ENCODE measurements around the gene RING1.

Gene RING1

DNA sequence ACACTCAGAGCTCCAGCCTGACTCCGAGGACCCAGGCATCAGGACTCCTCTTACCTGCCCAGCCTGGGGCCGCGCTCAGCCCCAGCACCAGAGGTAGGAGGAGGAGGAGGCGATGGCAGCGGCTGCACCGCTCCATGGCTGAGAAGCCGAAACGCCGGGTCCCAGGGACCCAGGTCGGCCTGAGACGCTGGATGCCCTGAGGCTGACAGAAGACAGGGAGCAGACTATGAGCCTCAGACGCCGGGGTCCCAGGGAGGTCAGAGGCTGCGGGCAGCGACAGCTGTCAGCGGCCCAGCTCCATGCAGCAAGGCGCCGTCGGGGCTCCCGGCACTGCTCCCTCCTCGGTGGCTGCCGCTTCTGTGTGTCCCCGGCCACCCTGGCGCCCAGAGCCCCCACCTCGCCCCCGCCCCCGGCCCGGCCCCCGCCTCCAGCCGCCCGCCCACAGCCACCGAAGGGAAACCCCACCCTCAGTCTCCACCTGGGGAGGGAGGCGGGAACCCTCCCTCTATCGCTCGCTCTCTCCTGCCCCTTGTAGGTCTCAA lies 16.1 kb upstream of the RING1 start, which contains the start of gene COL11A2:
Gene COL11A2 (minus strand): TSS at position 363 of the 542 bp plus-strand sequence. CDS start 227 bp downstream, at position 136.
- DNase-seq: peak in 1 of 56 donors; percentile 18

DNA sequence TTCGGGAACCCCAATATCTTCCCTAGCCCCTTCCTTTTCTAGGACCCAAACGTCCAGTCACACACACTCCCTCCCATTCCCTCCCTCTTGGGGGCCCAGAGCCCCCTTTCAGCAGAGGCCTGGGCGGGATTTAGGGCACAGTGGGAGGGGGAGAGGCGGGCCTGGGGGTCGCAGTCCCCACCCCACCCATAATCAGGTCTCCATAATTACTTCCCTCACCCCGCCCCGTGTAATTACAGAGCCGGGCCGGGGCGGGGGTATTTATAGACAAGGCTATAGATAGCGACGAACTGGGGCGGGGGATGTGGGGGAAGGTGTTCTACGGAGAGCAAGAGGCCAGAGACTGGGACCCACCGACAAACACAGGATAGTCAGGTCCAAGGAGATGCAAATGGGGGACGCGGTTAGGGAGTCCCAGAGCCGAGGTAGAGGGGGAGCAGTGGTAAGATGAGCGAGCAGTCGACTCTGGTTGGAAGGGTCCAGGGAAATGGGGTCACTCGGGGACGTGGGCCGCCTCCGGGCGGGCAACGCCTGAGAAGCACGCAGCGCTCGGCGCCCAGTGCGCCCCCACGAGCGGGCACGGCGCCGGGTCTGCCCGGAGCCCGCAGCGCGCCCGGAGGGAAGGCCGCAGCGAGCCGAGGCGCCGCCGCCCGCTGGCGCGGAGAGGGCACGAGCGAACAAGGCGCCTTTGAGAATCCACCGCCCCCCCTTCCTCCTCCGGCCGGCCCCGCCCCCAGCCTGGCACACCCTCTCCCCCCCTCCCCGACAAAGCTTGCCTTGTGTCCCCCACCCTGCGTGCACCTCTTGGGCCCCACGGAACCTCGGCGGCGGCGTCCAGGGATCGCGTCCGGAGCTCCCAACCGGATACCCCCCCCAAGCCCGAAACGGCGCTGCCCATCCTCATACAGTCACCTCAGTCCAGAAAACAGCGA lies 15.4 kb upstream of the RING1 start:
- DNase-seq: peak in 51 of 56 donors; percentile 24 to 86 (median 72)

DNA sequence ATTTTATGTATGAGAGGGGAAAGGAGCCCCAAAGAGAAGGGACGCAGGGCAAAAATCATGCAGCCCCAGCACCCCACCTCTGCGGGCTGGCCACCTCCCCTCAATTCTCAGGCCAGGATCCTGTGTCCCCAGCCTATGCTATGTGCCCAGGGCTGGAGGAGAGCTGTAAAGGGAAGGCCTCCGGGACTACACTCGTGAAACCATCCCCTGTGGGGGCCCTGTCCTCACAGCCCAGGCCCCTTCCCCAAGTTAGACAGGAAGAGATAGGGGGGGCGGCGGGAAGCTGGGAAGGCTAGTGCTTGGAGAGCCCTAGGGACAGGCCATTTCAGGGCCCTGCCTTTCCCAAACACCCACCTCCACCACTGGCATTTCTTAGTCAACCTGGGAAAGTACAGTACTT lies 14.7 kb upstream of the RING1 start:
- peak in 2 of 56 donors; percentile 40 to 41 for DNase-seq

DNA sequence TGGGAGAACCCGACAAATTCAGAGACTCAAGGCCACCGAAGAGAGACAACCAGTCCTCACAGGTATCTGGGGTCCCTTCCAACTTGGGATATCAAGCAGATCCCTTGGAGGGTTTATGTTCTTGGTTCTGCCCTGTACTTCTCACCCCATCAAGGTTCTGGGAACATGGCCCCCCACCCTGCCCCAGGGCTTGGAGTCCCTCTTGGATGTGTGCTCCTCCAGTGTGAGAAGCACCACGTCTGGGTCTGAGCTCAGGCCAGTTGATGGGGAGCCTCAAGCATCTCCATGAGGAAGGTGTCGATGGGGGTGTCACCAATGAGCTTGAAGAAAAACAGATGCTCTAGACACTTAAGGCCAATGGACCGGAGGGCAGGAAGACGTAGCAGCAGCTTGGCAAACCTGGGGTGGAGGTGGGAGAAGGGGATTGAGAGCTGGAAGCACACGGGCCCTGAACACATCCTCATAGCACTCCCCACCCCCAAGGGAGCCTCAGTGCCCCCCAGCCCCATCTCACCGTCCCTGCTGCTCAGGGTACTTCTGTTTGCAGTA lies 13.8 kb upstream of the RING1 start:
- DNase-seq: no peak

DNA sequence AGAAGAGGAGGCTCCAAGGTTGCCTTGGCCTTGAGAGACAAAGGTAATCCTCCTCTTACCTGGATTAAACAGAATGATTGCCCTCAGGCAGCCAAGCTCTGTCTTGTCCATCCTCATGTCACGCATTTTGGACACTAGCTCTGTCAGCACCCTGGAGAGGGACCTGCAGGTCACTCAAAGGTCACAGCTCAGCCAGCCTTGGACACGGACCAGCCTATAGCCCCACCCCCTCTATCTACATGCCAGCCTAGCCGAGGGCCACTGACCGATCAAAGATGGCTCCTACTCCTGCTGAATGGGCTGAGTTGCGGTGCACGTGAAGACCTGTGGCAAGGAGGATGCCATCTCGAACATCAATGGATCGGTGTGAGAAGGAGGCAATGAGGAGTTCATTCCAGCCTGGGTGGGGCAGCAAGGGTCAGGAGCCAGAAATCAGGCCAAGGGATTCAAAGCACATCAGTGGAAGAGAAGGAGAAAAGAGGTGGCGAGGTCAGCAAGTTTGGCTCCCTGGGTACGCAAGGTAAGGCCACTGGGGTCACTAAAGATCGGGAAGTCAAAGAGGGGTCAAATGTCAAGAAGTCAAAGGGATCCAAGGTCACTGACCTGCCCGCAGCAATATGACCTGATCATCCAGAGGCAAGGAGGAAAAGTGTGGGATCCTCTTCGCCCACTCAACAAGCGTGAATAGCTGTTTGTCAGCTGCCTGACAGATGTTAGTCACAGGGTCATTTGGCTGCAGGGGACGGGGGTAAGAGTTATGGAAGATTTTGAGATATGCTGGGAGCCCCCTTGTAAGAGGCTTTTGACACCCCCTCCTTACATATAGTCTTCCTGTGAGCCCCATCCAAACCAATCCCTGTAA lies 12.8 kb upstream of the RING1 start:
- no peak for DNase-seq

DNA sequence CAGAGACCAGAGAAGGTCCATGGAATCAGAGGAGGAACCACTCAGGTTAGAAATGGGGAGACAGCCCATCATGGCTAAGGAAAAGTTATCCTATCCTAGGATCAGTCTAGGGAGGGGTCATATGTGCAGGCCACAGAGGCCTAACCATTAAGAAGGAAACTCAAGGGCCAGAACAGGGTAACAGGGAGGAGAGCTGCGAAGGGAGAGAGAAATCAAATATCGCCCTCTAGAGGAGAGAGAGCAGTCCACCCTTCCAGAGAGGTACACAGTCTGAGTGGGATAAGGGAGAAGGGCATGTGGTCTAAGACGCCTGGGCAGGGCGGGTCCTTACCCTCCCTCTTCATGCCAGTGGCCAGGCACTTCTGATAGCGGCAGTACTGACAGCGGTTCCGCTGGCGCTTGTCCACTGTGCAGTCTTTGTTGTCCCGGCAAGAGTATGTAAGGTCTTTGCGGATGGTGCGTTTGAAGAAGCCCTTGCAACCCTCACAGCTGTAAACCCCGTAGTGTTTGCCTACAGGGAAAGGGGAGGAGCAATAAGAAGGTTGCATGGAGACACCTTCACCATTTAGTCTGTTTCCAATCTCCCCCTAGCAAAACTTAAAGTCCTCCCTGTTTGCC lies 10.8 kb upstream of the RING1 start:
- peak in 18 of 56 donors; percentile 8 to 48 (median 20) for DNase-seq

DNA sequence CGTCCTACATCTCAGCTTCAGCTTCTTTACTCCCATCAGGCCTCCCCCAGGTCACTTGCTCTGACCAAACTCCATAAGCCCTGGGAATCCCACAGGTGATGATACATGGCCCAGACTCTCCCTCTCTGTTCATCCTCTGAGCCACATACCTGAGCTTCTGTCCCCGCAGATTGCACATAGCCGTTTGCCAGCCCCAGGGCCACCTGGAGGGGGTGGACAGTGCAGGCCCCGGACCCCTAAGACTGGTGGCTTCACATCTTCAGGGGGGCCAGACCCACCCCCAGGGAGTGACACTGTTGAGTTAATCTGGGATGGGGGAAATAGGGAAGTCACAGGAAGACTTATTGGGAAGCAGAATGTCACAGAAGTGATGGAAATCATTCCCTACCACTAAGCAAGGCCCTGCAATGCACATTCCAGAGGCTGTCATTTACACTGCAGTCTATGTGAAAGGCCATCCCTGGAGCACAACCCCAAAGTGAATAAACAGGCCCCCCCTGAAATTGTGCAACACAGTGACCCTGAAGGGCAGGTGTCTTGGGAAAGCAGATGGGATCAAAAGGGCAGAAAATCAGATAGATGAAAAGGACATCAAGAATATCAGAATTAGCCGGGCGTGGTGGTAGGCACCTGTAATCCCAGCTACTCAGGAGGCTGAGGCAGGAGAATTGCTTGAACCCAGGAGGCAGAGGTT lies 10.0 kb upstream of the RING1 start:
- no peak for DNase-seq

DNA sequence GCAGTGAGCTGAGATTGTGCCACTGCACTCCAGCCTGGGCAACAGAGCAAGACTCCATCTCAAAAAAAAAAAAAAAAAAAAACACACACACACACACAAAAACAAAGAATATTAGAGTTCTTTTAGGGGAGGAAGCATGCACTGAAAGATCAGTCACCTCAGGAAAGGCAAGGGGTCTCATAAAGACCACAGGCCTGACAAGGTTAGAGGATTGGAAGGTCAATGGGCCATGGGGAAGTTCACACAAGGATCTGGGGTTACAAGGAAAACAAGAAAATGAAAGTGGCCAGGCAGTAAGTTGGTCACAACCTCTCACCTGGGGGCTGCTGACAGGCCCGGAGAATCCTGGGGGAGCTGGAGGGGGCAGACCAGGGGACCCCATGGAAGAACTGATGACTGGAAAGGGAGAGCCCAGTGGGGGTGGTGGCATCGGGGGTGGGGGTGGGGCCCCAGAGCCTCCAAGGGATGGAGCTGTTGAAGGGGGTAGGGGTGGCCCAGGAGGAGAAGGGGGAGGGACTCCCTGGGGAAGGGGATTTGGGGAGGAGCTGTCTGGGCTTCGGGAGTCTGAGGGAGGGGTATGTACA lies 9.4 kb upstream of the RING1 start:
- DNase-seq: no peak

DNA sequence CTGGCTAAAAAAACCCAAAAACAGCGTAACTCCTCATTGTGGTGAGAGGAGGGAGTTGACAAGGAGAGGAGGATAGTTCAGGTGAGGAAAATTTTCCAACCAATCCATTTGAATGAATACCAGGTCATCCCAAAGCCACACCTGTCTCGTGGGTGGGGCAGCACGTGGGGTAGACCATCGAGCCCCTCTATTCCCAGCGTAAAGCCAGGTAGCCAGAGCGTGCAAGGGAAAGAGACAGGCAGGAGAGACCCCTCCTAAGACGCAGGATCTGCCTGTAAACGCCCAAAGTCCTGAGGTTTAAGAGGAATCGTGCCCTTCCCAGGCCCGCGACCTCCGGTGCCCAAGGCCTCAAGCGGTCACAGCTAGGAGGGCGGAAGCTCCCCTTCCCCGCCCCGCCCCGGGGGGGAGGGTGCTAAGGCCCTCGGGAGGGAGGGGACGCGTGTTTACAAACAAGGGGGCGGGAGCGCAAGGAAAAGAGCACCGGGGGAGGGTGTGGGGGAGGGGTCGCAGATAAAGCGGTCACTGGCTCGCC lies 8.5 kb upstream of the RING1 start:
- peak in 11 of 56 donors; percentile 50 to 82 (median 77) for DNase-seq

DNA sequence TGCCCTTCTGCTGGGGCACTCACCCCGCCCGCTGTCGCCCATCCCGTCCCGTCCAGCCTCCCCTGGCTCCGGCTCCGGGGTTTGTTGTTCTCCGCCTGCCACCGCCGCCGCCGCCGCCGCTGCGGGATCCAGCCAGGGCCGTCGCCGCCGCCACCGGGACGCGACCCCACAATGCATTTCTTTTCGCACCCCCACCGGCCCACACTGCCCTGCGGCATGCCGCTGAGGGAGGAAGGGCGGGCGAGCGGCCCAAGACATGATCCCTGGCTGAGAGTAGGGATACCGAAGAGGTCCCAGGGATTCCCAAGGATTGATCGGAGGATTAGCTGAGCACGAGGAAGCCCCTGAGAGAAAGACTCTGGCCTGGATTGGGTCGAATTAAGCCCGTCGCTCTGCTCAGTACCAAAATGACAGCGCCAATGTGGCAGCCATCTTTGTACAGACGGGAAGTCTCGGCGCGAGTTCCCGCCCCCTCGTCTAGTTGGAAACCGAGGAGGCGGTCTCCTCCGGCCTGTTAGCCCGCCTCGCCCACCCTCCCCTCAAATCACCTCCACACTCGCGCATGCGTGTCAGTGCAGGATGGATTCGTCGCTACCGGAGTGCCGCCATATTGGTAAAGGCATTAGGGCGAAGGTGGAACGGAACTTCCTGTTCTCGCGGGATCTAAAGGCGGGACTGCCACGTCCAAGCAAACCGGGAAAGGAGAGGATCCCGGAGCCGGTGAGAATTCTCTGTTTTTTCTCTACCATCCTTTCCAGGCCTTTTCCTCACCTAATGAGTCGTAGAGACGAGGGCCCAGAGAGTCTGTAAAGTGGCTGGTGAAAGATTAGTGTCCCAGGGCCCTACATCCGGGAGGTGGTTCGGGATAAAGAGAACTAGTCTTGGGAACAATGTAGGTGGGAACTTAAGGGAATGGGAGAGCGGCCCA lies 7.8 kb upstream of the RING1 start, which contains the start of the genes RXRB and SLC39A7:
Gene RXRB (minus strand): TSS at position 447 of the 928 bp plus-strand sequence. CDS start 189 bp downstream, at position 258.
Gene SLC39A7 (plus strand): TSS at position 649 of the 928 bp plus-strand sequence. CDS start 379 bp downstream, outside the sequence.
- DNase-seq: peak; percentile 74 to 99 (median 97)

DNA sequence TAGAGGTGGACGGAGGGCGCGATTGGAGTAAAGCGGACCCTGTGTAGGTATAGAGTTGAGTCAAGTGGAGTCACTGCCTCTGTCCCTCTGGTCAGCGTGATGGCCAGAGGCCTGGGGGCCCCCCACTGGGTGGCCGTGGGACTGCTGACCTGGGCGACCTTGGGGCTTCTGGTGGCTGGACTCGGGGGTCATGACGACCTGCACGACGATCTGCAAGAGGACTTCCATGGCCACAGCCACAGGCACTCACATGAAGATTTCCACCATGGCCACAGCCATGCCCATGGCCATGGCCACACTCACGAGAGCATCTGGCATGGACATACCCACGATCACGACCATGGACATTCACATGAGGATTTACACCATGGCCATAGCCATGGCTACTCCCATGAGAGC lies 7.2 kb upstream of the RING1 start:
- no peak for DNase-seq

DNA sequence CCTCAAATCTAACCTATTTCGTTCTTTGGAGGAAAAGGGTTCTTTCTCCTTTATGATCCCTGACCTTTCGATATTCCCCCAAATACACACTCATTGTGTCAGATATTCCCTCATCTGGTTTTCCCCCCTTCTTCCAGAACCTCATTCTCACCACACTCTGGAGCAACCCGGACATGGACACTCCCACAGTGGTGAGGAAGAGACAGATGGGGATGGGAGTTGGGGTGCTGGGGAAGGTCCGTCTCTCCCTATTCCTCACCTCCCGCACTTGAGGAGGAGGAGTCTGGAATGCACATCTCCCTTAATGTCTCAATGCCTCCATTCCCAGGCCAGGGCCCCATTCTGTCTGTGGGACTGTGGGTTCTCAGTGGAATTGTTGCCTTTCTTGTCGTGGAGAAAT lies 6.4 kb upstream of the RING1 start:
- no peak for DNase-seq

DNA sequence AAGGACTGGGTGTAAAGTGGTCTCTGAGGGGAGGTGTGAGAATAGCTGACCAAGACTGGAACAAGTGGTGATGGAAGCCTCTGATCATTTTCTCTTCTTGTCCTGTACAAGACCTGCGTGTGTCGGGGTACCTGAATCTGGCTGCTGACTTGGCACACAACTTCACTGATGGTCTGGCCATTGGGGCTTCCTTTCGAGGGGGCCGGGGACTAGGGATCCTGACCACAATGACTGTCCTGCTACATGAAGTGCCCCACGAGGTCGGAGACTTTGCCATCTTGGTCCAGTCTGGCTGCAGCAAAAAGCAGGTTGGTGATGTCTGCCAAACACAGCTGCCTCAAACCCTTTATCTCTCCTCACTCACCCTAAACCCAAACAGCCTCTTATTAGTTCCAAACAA lies 5.5 kb upstream of the RING1 start:
- DNase-seq: no peak

DNA sequence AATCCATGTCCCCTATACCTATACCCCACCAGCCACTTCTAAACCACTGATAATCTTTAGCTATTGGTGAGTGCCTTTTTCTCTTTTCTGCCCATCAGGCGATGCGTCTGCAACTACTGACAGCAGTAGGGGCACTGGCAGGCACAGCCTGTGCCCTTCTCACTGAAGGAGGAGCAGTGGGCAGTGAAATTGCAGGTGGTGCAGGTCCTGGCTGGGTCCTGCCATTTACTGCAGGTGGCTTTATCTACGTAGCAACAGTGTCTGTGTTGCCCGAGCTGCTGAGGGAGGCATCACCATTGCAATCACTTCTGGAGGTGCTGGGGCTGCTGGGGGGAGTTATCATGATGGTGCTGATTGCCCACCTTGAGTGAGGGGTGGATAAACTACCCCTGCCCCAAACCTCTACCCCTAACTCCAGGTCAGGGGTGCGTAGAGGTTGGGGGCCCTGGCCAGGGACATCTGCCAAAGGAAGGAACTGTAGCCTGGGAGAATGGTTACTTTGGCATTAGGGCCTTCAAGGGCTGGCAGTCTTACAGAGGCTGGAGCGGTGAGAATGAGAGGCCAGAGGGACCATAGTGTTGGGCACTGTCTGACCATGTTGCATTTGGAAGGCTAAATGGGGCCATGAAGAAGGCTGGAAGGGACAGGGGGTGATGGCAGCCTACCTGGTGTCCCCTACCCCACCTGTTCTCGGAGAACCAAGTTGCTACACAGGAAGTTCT lies 4.7 kb upstream of the RING1 start:
- no peak for DNase-seq

DNA sequence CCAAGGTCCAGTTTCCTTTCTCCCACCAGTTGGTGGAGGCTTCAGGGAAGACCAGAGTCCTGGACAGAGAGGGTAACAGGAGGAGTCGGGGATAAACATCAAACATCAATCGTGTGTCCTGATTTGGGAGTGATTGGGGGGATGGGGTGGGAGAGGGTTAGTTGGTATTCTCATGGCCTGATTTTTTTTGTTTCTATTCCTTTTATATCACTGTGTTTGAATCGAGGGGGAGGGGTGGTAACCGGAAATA lies 4.2 kb upstream of the RING1 start:
- DNase-seq: no peak

DNA sequence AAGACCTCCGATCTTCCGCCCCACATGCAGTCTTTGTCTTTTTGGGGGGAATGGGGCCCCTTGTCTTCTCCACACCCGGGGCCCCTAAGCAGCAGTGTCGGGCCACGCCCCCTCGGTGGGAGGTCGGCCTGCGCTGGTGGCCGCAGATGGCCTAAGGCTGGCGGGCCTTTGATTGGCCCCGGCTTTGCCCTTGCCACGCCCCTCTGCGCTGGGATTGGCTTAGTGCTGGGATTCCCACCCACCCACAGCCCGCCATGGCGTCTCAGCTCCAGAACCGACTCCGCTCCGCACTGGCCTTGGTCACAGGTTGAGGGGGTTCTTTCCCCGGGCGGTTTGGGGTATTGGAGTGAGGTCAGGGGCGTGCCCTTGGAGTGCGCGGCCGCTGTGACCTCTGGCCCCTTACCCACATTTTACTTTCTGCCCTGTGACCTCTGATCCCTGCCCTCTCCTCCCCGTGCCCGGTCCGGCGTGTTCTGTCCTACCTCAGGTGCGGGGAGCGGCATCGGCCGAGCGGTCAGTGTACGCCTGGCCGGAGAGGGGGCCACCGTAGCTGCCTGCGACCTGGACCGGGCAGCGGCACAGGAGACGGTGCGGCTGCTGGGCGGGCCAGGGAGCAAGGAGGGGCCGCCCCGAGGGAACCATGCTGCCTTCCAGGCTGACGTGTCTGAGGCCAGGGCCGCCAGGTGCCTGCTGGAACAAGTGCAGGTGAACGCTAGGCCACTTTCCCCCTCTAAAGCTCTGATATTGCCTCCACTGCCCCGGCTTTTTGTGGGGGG lies 3.7 kb upstream of the RING1 start, which contains the start of gene HSD17B8:
Gene HSD17B8 (plus strand): TSS at position 241 of the 776 bp plus-strand sequence. CDS start 14 bp downstream, at position 255.
- peak in 55 of 56 donors; percentile 54 to 97 (median 87) for DNase-seq
